Erythroblast (primary cell): Measurements from ENCODE around the gene MOGAT3.

Source experiments
- GATA1 ChIP-seq: IDR thresholded peaks from 2 replicates; pipeline ENCODE4 v1.6.1; 2011; ENCODE audit warnings: low read depth, mild to moderate bottlenecking, control low read depth, low read length, moderate library complexity
- POLR2A ChIP-seq: IDR thresholded peaks from 2 replicates; pipeline ENCODE4 v1.6.1; 2011; ENCODE audit warnings: mild to moderate bottlenecking, low read length

GRCh38 chr7:101208794-101209193, 8.0 kb upstream of the MOGAT3 start:
- TF ChIP-seq POLR2A (no peak), GATA1 (no peak)
